HG03060 (cell line): Measurements from ENCODE around the gene BMP8A.
"Not testable (repeated sequence)": the region's sequence is repeated elsewhere in the genome, so short reads cannot be mapped to it uniquely, and the experiment has no call there.

Experiments used
- ATAC-seq: cut with Tn5 transposase; IDR thresholded peaks from one replicate; pipeline ENCODE4 v1.9.1; 2021; ENCODE audit warnings: low read depth, moderate number of reproducible peaks; ENCODE audit not compliant: unreplicated experiment

Gene BMP8A

GRCh38 chr1:39481289-39481688 is 10.1 kb upstream of the BMP8A start:
- ATAC-seq, result no peak

GRCh38 chr1:39483276-39483675 is 8.2 kb upstream of the BMP8A start:
- ATAC-seq, result no peak

- ATAC-seq, result no peak
These were observed 6.9 kb upstream of the BMP8A start for GRCh38 chr1:39484564-39484963.

GRCh38 chr1:39485046-39485803 is 6.2 kb upstream of the BMP8A start:
- ATAC-seq, result no peak

GRCh38 chr1:39488012-39488545 is 3.4 kb upstream of the BMP8A start:
- ATAC-seq, result no peak

GRCh38 chr1:39488793-39489566 is 2.5 kb upstream of the BMP8A start:
- ATAC-seq, result no peak

- ATAC-seq, result no peak
These were observed 1.7 kb upstream of the BMP8A start for GRCh38 chr1:39489567-39490239.

GRCh38 chr1:39490596-39491145 is 765 bp upstream of the BMP8A start:
- ATAC-seq, result no peak

- ATAC-seq, result not testable (repeated sequence)
These were observed 944 bp downstream of the BMP8A start for GRCh38 chr1:39492118-39493042.

- ATAC-seq, result not testable (repeated sequence)
These were observed 1.8 kb downstream of the BMP8A start for GRCh38 chr1:39493043-39493810.

- ATAC-seq, result no peak
These were observed 3.4 kb downstream of the BMP8A start for GRCh38 chr1:39494671-39495410.

- not testable (repeated sequence) for ATAC-seq
These were observed 5.1 kb downstream of the BMP8A start for GRCh38 chr1:39496520-39496919.

- no peak for ATAC-seq
These were observed 6.1 kb downstream of the BMP8A start for GRCh38 chr1:39497585-39497984.

- ATAC-seq, result not testable (repeated sequence)
These were observed 6.8 kb downstream of the BMP8A start for GRCh38 chr1:39498096-39498710.

GRCh38 chr1:39498821-39499220 is 7.4 kb downstream of the BMP8A start:
- ATAC-seq, result not testable (repeated sequence)

GRCh38 chr1:39499668-39500067 is 8.2 kb downstream of the BMP8A start:
- no peak for ATAC-seq

- ATAC-seq, result no peak
These were observed 9.5 kb downstream of the BMP8A start for GRCh38 chr1:39500862-39501389.

GRCh38 chr1:39501666-39502065 is 10.2 kb downstream of the BMP8A start:
- ATAC-seq, result no peak
